Karpas-422 (cell line): ENCODE measurements around the gene RIMBP2. TPM values are rescaled to one million over a fixed set of nuclear protein-coding genes. Genes with fewer than 3 reads are reported as not detected.

Experiments used
- DNase-seq: peaks from one replicate; pipeline ENCODE4 v3.0.0-alpha.2; 2015
- H2AFZ ChIP-seq: fragments of 200-600 bp; sonication (generic); 2 replicates; pipeline ENCODE4 v1.6.1; 2014; ENCODE audit warnings: antibody characterized with exemption, low read length, mixed read lengths
- H3K27ac ChIP-seq: fragments of 200-600 bp; sonication (generic); 2 replicates; pipeline ENCODE4 v1.5.1; 2014; ENCODE audit warnings: mild to moderate bottlenecking, low read length, moderate library complexity
- H3K27me3 ChIP-seq: fragments of 200-600 bp; sonication (generic); 2 replicates; pipeline ENCODE4 v1.6.1; 2014; ENCODE audit warnings: low read length, mixed read lengths
- H3K36me3 ChIP-seq: fragments of 200-600 bp; sonication (generic); 2 replicates; pipeline ENCODE4 v1.6.1; 2014; ENCODE audit warnings: low read length, mixed read lengths; ENCODE audit not compliant: insufficient read depth
- H3K4me1 ChIP-seq: fragments of 200-600 bp; sonication (generic); 2 replicates; pipeline ENCODE4 v1.6.1; 2014; ENCODE audit warnings: mild to moderate bottlenecking, low read length, mixed read lengths
- H3K4me2 ChIP-seq: fragments of 200-600 bp; sonication (generic); 2 replicates; pipeline ENCODE4 v1.6.1; 2014; ENCODE audit warnings: low read length, low read depth, mild to moderate bottlenecking; ENCODE audit not compliant: poor library complexity, severe bottlenecking
- H3K4me3 ChIP-seq: fragments of 200-600 bp; sonication (generic); 2 replicates; pipeline ENCODE4 v1.5.1; 2014; ENCODE audit warnings: mild to moderate bottlenecking, antibody characterized with exemption, low read length, mixed read lengths
- H3K79me2 ChIP-seq: fragments of 200-600 bp; sonication (generic); 2 replicates; pipeline ENCODE4 v1.6.1; 2014; ENCODE audit warnings: mild to moderate bottlenecking, low read length, mixed read lengths
- H3K9ac ChIP-seq: fragments of 200-600 bp; sonication (generic); 2 replicates; pipeline ENCODE4 v1.6.0; 2014; ENCODE audit warnings: low read length
- H3K9me2 ChIP-seq: fragments of 200-600 bp; sonication (generic), shearing (Covaris generic); replicated peaks from 2 replicates; pipeline ENCODE4 v1.6.0; 2014; ENCODE audit warnings: mild to moderate bottlenecking, low read length, moderate library complexity; ENCODE audit not compliant: insufficient read depth
- H3K9me3 ChIP-seq: fragments of 300-700, 200-600 bp; sonication (generic); 2 replicates; pipeline ENCODE4 v1.6.1; 2014; ENCODE audit warnings: low read length, mixed read lengths
- H4K20me1 ChIP-seq: fragments of 200-600 bp; sonication (generic); 2 replicates; pipeline ENCODE4 v1.6.1; 2014; ENCODE audit warnings: mild to moderate bottlenecking, antibody characterized with exemption, low read length, low read depth; ENCODE audit not compliant: insufficient read depth
- total RNA-seq: library from RNA; depleted of rRNA; stranded (reverse); fragments of >200 nt; shearing (Covaris generic); gene quantifications from 2 replicates; pipeline ENCODE4 v1.2.3, GENCODE V29; 2014; ENCODE audit warnings: low replicate concordance

Gene RIMBP2
- total RNA-seq, 1 experiment from 2014 or later = not detected

GRCh38 chr12:130497991-130498390 lies 218.1 kb downstream of the RIMBP2 start:
- Histone ChIP-seq H3K9ac (no peak overlapping the region), H4K20me1 (no peaks in the 10 kb centered on the region), H3K27ac (no peak overlapping the region), H3K27me3 (no peaks in the 10 kb centered on the region), H3K4me1 (no peaks in the 10 kb centered on the region), H3K4me2 (no peak overlapping the region), H2AFZ (no peak overlapping the region), H3K79me2 (no peaks in the 10 kb centered on the region), H3K9me2 (no peaks in the 10 kb centered on the region), H3K9me3 (no peaks in the 10 kb centered on the region), H3K4me3 (no peak overlapping the region), H3K36me3 (no peaks in the 10 kb centered on the region)
- DNase-seq = no peak

DNA sequence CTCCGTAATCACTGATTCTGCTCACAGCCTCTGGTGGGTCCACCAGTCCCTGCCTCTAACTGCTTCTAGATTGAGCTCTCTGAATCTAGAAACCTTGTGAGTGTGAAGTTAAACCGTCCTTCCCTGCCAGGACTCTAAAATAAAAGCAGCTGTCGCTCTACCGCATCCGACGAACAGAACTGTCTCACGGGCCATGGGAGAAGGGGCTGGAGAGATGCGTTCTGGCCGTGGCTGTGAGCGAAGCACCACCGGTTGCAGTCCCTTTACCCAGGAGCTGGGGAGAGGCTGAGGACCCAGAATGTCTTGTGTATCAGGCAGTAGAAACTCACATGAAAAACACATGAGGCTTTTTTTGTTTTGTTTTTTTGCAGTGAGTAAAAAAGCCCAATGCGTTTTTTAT lies 218.8 kb downstream of the RIMBP2 start:
- Histone ChIP-seq H3K4me2 (no peak overlapping the region), H3K9me3 (no peaks in the 10 kb centered on the region), H3K4me3 (no peak overlapping the region), H3K9me2 (no peaks in the 10 kb centered on the region), H3K9ac (no peak overlapping the region), H3K36me3 (no peaks in the 10 kb centered on the region), H3K4me1 (no peaks in the 10 kb centered on the region), H3K27me3 (no peaks in the 10 kb centered on the region), H3K27ac (no peak overlapping the region), H2AFZ (no peak overlapping the region), H3K79me2 (no peaks in the 10 kb centered on the region), H4K20me1 (no peaks in the 10 kb centered on the region)
- DNase-seq = no peak

DNA sequence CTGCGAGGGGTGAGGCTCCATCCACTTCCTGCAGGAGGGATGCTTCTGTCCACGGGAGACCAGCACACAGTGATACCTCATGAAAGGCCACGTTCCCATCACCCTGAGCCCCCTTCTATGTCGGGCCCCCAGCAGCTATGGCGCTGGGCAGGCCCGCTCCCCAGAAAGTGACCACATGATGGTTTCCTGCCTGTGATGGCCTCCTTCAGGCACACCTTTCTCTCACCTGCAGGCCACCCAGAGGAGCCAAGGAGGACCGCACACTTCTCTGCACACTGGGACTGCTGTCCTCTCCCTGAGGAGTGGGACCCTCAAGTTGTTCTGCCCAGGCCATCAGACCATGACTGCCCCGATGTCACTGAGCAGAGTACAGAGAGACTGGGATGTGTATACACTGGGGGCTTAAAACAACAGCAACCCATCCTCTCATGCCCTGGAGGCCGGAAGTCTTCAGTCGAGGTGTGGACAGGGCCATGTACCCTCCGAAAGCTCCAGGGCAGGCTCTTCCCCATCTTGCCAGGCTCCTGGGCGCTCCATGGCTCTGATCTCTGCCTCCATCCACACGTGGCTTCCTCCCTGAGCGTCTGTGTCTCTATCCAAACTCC lies 219.5 kb downstream of the RIMBP2 start:
- H3K4me1 ChIP-seq = no peaks in the 10 kb centered on the region
- no peaks in the 10 kb centered on the region for H4K20me1 ChIP-seq
- no peak overlapping the region for H3K4me2 ChIP-seq
- H3K9ac ChIP-seq = no peak overlapping the region
- no peak overlapping the region for H3K27ac ChIP-seq
- H3K27me3 ChIP-seq = no peaks in the 10 kb centered on the region
- no peak for DNase-seq
- H3K9me3 ChIP-seq = no peaks in the 10 kb centered on the region
- no peaks in the 10 kb centered on the region for H3K9me2 ChIP-seq
- H3K4me3 ChIP-seq = no peak overlapping the region
- no peaks in the 10 kb centered on the region for H3K79me2 ChIP-seq
- H2AFZ ChIP-seq = no peak overlapping the region
- no peaks in the 10 kb centered on the region for H3K36me3 ChIP-seq

DNA sequence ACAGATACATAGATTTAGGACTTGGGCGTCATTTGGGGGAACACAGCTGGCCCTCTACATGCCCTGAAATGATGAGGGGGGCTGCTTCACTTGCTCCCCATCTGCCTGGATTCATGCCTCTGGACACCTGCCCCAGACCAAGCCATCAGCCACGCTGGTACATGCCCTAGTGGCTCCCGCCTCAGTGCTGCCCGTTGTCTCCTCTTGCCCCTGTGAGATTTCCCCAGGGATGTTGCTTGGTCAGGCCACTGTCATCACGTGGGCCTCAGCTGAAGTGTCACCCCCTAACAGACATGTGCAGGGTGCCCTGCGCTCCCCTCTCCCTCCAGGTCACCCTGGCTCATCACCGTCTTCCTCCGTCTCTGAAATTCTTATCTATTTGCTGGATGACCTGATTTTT lies 220.9 kb downstream of the RIMBP2 start:
- no peak for DNase-seq
- H3K4me3 ChIP-seq = no peak overlapping the region
- no peak overlapping the region for H3K4me2 ChIP-seq
- no peak overlapping the region for H2AFZ ChIP-seq
- no peak overlapping the region for H3K9ac ChIP-seq
- no peaks in the 10 kb centered on the region for H3K4me1 ChIP-seq
- no peaks in the 10 kb centered on the region for H3K27me3 ChIP-seq
- no peaks in the 10 kb centered on the region for H3K9me2 ChIP-seq
- H4K20me1 ChIP-seq = no peaks in the 10 kb centered on the region
- no peaks in the 10 kb centered on the region for H3K9me3 ChIP-seq
- no peaks in the 10 kb centered on the region for H3K36me3 ChIP-seq
- no peaks in the 10 kb centered on the region for H3K79me2 ChIP-seq
- H3K27ac ChIP-seq = no peak overlapping the region

- no peaks in the 10 kb centered on the region for H4K20me1 ChIP-seq
- no peaks in the 10 kb centered on the region for H3K27me3 ChIP-seq
- no peak for DNase-seq
- H3K36me3 ChIP-seq = no peaks in the 10 kb centered on the region
- no peaks in the 10 kb centered on the region for H3K9me3 ChIP-seq
- H3K4me3 ChIP-seq = no peak overlapping the region
- H3K27ac ChIP-seq = no peak overlapping the region
- no peak overlapping the region for H2AFZ ChIP-seq
- no peaks in the 10 kb centered on the region for H3K79me2 ChIP-seq
- H3K4me1 ChIP-seq = no peaks in the 10 kb centered on the region
- H3K9ac ChIP-seq = no peak overlapping the region
- no peaks in the 10 kb centered on the region for H3K9me2 ChIP-seq
- no peak overlapping the region for H3K4me2 ChIP-seq
Observed at GRCh38 chr12:130494736-130495135, 221.4 kb downstream of the RIMBP2 start.

- no peaks in the 10 kb centered on the region for H3K4me1 ChIP-seq
Observed at GRCh38 chr12:130493951-130494350, 222.1 kb downstream of the RIMBP2 start.

DNA sequence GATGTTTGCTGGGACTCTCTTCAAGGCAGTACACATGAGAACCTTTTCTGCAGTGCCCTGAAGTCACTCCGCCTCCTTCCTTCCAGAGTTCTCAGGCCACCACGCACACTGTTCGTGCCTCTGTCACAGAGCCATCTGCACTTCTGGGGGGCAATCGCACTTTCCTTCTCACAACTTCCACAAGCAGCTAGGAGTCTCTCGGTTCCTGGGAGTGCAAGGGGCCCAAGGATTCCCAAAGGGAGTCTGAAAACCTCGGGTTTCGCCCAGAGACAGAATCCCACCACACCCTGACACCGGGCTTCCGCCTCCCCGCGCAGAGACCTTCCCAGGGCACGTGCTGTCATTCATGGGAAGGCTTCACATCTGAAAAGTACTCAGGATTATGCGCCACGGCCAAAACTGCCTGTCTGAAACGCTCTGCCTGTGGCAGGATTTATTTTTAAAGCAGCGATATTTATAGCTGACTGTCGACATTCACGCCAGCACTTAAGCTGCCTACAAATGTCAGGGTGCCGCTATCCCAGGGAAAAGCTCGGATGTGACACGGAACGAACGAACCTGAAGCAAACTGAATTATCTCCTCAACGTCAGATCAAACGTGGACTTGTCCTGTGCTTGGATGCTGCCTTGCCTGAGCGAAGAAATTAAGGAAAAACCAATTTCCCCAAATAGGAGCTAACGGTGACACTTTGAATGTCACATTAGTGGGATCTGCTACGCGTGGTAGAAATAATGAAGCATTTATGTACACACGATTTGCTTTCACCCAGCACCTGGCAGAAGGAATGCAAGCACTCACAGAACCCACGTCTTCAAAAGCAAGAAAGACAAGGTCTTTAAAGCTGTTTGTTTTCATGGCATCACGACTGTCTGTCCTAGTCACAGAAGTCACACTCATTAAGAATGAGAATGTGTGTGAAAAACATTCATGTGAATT lies 224.4 kb downstream of the RIMBP2 start:
- DNase-seq = no peak

More at GRCh38 chr12:130493951-130494350, 222.1 kb downstream of the RIMBP2 start:
- no peak overlapping the region for H3K27ac ChIP-seq
- no peaks in the 10 kb centered on the region for H4K20me1 ChIP-seq
- H3K9me3 ChIP-seq = no peaks in the 10 kb centered on the region
- H2AFZ ChIP-seq = no peak overlapping the region
- no peak overlapping the region for H3K9ac ChIP-seq
- H3K9me2 ChIP-seq = no peaks in the 10 kb centered on the region
- DNase-seq = no peak
- H3K4me2 ChIP-seq = no peak overlapping the region
- H3K27me3 ChIP-seq = no peaks in the 10 kb centered on the region
- H3K4me3 ChIP-seq = no peak overlapping the region
- H3K36me3 ChIP-seq = no peaks in the 10 kb centered on the region
- no peaks in the 10 kb centered on the region for H3K79me2 ChIP-seq

DNA sequence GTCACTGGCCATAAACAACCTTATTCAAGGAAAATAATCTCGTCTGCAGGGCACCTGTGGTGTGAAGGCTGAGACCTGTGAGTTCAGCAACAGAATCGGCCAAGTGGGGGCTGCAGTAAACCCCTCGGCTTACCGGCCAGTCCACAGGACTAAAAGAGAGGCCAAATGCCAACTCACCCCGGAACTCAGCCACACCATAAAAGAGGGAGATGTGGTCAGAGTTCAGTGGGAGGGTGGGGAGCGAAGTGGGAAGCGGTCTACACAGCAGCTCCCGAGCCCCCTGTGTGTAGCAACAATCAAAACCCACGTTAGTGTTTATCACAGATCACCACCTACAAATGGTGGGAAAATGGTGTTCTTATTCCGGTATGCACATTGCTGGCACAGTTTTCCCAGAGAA lies 225.4 kb downstream of the RIMBP2 start:
- Histone ChIP-seq H3K9ac (no peak overlapping the region), H3K9me2 (no peaks in the 10 kb centered on the region), H3K27me3 (no peaks in the 10 kb centered on the region), H2AFZ (no peak overlapping the region), H3K4me1 (no peaks in the 10 kb centered on the region), H3K9me3 (no peaks in the 10 kb centered on the region), H3K4me3 (no peak overlapping the region), H3K36me3 (no peaks in the 10 kb centered on the region), H3K27ac (no peak overlapping the region), H4K20me1 (no peaks in the 10 kb centered on the region), H3K4me2 (no peak overlapping the region), H3K79me2 (no peaks in the 10 kb centered on the region)
- DNase-seq = no peak

More for the DNA sequence above, 224.4 kb downstream of the RIMBP2 start:
- no peak overlapping the region for H3K4me3 ChIP-seq
- H3K9me3 ChIP-seq = no peaks in the 10 kb centered on the region
- H3K4me1 ChIP-seq = no peaks in the 10 kb centered on the region
- no peak overlapping the region for H3K27ac ChIP-seq
- no peaks in the 10 kb centered on the region for H3K79me2 ChIP-seq
- H2AFZ ChIP-seq = no peak overlapping the region
- no peak overlapping the region for H3K4me2 ChIP-seq
- no peaks in the 10 kb centered on the region for H3K9me2 ChIP-seq
- no peaks in the 10 kb centered on the region for H3K27me3 ChIP-seq
- H3K9ac ChIP-seq = no peak overlapping the region
- no peaks in the 10 kb centered on the region for H3K36me3 ChIP-seq
- H4K20me1 ChIP-seq = no peaks in the 10 kb centered on the region
